LNCAP (cell line): ENCODE measurements around the gene CXCL1.

Experiments
- TF ChIP-seq, protein P1 (sequence below): fragments of 450-650 bp; IDR thresholded peaks from 2 replicates; pipeline ENCODE4 v1.5.1; 2017; ENCODE audit warnings: mild to moderate bottlenecking

The CXCL1 gene

DNA sequence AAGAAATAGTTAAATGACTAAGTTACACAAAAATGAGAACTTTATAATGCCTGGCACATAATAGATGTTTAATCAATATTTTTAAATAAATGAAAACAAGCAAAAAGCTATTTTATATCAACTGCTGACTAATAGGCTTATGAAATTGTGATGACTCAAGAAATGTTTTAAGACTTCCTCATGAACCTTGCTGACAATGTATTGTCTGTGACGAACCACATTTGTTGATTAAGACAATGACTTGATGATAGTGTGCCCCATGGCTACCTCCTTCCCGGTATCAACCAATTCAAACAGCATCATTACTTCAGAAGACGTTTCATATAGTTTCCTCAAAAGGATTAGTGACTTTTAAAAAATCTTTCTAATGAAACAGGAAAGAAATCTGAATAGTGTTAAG lies 24.8 kb upstream of the CXCL1 start:
- TF ChIP-seq, protein P1, sequence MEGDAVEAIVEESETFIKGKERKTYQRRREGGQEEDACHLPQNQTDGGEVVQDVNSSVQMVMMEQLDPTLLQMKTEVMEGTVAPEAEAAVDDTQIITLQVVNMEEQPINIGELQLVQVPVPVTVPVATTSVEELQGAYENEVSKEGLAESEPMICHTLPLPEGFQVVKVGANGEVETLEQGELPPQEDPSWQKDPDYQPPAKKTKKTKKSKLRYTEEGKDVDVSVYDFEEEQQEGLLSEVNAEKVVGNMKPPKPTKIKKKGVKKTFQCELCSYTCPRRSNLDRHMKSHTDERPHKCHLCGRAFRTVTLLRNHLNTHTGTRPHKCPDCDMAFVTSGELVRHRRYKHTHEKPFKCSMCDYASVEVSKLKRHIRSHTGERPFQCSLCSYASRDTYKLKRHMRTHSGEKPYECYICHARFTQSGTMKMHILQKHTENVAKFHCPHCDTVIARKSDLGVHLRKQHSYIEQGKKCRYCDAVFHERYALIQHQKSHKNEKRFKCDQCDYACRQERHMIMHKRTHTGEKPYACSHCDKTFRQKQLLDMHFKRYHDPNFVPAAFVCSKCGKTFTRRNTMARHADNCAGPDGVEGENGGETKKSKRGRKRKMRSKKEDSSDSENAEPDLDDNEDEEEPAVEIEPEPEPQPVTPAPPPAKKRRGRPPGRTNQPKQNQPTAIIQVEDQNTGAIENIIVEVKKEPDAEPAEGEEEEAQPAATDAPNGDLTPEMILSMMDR = no peak

DNA sequence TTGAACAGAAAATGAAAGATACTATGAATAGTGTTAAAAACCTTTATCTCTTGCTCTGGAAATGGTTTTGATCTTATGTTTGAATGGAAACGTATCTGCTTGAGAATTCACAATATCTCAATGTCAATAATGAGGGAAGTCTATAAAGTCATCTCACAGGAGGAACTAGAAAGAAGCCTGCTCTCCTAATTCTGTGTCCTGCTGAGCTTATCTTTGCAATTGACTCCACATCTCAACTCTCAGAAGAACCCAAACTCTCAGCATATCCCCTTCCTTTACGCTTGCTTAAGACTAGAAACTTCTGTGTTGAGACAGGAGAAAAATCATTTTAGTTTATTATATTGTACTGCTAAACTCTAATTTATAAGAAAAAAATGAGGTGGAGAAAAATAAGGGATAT lies 24.4 kb upstream of the CXCL1 start:
- TF ChIP-seq, protein P1 = no peak

DNA sequence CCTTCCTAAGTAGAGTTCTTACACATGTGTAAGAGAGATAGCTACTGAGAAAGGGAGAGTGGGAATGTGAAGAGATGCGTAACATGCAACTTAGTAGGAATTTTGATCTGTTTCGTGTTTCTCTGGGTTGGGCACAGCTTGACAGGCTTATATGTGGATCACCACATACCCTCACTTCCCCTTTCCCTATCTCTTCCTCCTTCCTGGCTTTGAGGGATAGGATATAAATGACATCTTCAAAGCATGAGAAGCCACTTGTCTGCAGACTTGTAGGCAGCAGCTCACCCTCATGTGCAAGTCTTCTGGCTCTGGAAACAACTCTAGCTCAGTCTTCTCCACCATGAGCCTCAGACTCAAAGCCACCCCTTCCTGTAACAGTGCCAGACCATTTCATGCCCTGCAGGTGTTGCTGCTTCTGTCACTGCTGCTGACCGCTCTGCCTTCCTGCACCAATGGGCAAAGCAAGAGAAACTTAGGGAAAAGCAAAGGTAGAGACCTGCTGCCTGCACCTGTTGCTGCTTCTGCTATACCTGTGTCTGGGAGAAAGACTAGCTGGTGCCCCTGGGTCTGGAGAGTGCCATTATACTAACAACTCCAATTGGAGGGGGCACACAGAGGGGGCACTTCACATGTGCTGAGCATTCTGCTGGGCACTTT lies 21.5 kb upstream of the CXCL1 start:
- TF ChIP-seq, protein P1 = no peak

DNA sequence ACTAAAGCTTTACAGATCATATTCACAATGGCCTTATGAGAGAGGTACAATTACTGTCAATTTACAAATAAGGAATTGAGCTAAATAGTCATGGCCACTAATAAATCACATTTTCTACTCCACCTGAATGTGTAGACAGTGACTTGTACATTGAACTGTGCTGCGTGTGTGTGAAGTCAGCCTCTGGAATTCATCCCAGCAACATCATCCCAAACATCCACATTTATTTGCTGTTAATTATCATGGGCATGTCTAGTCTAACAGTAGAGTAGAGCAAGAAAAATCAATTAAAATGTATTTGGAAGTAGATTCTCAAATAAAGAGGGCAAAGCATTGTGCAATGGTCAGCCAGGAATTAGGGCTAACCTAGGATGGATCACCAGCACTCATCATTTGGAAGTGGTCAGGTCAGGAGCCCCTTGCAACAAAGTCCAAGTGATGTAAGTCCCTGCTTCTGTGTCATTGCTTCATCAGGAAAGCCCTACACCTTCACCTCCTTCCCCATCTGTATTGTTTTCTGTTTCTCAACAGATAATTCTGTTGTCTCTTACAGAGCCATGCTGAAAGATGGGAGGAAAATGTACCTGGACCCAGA lies 20.9 kb upstream of the CXCL1 start:
- TF ChIP-seq, protein P1 = no peak

DNA sequence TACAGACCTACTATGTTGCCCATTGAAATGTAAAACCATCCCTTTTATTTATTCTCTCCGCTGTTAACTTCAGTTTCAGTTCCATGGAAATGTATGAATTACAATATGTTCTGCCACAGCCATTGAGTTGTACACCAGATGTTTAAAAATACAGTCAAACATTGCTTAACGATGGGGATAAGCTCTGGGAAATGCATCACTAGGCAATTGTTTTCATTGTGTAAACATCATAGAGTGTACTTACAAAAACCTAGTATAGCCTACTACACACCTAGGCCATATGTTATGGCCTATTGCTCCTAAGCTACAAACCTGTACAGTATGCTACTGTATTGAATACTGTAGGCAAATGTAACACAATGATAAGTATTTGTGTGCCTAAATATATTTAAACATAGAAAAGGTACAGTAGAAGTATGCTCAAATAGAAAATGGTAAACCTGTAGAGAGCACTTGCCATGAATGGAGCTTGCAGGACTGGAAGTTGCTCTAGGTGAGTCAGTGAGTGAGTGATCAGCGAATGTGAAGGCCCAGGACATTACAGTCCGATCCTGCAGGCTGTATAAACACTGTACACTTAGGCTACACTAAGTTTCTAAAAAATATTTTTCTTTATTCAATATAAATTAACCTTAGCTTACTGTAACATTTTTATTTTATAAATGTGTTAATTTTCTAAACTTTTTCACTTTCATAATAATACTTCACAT lies 18.8 kb upstream of the CXCL1 start:
- TF ChIP-seq, protein P1 = no peak

DNA sequence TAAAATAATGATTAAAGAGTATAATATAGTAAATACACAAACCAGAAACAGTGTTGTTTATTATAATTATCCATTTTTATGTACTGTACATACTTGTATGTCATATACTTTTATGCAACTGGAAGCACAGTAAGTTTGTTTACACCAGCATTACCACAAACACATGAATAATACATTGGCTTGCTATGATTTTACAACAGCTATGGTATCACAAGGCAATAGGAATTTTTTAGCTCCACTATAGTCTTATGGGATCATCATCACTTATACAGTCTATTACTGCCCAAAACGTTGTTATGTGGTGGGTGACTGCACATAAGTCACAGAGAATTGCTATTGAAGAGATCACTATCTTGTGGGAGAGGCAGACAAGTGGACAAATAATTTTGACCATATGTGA lies 17.9 kb upstream of the CXCL1 start:
- TF ChIP-seq, protein P1 = no peak

DNA sequence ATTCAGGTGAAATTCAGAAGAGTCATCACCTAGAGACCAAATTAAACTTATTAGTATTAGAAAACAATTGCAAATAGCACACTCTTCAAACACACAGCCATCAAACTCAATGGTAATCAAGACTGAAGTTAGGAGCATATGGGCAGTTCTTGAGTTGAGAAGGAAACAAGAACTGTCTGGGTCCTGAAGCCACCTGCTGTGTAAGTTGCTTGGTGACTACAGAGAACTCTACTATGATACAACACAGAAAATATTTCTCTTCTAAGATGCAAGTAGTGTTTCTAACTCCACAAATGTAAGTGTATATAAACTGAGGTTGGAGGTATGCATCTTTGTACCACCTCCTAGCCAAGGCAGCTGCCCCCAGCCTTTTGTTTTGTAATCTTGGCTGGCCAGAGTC lies 16.4 kb upstream of the CXCL1 start:
- TF ChIP-seq, protein P1 = no peak
